Measurements from ENCODE around the gene LRP2.

The LRP2 gene

DNA sequence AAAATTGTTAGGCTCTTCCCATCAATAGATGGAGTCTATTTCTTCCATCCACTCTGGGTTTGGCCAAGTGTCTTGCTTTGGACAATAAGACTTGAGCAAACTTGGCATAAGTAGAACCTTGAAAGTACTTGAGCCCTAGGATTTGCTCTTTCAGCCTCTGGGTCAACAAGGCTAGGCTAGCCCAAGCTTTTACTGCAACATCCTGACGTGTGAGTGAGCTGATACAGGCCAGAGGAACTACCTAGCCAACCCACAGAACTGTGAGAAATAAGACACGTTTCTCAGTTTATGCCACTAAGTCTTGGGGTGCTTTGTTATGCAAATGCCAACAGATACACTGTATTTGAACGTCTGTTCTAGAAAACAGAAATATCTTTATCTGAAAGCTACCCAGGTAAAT lies 71.9 kb downstream of the LRP2 start:
- H3K4me3 ChIP-seq (ENCODE audit: low read depth, low read length) = no peak overlapping the region
- DNase-seq (ENCODE audit: low read depth) = no peak
- TF ChIP-seq, protein P1, sequence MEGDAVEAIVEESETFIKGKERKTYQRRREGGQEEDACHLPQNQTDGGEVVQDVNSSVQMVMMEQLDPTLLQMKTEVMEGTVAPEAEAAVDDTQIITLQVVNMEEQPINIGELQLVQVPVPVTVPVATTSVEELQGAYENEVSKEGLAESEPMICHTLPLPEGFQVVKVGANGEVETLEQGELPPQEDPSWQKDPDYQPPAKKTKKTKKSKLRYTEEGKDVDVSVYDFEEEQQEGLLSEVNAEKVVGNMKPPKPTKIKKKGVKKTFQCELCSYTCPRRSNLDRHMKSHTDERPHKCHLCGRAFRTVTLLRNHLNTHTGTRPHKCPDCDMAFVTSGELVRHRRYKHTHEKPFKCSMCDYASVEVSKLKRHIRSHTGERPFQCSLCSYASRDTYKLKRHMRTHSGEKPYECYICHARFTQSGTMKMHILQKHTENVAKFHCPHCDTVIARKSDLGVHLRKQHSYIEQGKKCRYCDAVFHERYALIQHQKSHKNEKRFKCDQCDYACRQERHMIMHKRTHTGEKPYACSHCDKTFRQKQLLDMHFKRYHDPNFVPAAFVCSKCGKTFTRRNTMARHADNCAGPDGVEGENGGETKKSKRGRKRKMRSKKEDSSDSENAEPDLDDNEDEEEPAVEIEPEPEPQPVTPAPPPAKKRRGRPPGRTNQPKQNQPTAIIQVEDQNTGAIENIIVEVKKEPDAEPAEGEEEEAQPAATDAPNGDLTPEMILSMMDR (IDR thresholded peaks at IDR 0.05; ENCODE audit: low read depth, low read length) = no peak
- TF ChIP-seq, protein P2, sequence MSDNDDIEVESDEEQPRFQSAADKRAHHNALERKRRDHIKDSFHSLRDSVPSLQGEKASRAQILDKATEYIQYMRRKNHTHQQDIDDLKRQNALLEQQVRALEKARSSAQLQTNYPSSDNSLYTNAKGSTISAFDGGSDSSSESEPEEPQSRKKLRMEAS (IDR thresholded peaks at IDR 0.05; ENCODE audit: low read depth, low read length) = no peak
- TF ChIP-seq POLR2A (IDR thresholded peaks at IDR 0.05; ENCODE audit: extremely low read depth, insufficient read length) (no peak), MYC (IDR thresholded peaks at IDR 0.05; ENCODE audit: low read depth, low read length) (no peak)

DNA sequence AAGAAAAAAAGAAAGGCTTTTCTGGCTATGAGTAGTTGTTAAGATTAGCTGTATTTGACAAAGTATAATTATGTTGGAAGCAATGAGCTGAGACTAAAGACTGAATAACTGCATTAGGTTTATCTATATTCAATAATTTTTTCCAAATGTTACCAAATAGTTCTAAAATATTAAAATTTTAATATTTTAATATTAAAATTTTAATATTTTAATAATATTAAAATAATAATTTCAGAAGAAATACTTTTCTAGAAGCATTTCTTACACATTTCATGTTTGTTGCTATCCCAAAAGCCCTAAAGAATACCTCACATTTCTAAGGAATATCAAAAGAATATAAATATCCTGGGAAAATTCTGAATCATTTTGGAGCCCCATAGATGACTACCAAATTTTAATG lies 74.7 kb downstream of the LRP2 start:
- no peak for TF ChIP-seq POLR2A (IDR thresholded peaks at IDR 0.05; ENCODE audit: extremely low read depth, insufficient read length)
- TF ChIP-seq, protein P1 (IDR thresholded peaks at IDR 0.05; ENCODE audit: low read depth, low read length) = no peak
- TF ChIP-seq MYC (IDR thresholded peaks at IDR 0.05; ENCODE audit: low read depth, low read length) = no peak
- TF ChIP-seq, protein P2 (IDR thresholded peaks at IDR 0.05; ENCODE audit: low read depth, low read length) = no peak
- H3K4me3 ChIP-seq (ENCODE audit: low read depth, low read length) = no peak overlapping the region
- no peak for DNase-seq (ENCODE audit: low read depth)

DNA sequence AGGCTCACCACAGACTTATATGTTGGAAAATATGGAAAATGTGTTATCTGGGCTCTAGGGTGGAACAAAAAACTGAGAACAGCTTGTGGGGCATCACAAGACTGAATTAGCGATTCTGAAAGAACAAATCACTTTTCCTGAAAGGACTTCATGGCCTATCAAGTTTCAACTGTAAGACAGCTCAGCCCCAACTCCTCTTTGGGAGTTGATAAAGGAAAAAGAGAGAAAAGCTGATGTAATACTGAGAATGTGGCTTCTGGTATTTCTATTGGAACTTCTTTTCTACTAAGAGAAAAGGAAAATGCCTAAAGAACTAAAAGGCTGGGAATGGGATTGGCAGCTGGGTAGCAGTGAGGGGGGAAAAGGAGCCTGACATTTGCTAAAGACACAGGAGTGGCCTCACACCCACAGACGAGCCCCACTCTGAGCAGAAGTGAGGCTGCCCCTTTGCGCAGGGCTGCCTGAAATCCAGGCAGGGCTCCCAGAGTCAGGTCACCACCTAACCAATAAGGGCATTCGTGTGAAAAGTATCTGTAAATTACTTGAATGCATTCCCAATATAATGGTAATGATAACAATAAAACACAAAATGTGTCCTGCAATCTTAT lies 75.6 kb downstream of the LRP2 start:
- no peak for DNase-seq (ENCODE audit: low read depth)
- H3K4me3 ChIP-seq (ENCODE audit: low read depth, low read length) = no peak overlapping the region
- TF ChIP-seq, protein P1 (IDR thresholded peaks at IDR 0.05; ENCODE audit: low read depth, low read length) = no peak
- TF ChIP-seq, protein P2 (IDR thresholded peaks at IDR 0.05; ENCODE audit: low read depth, low read length) = no peak
- TF ChIP-seq MYC (IDR thresholded peaks at IDR 0.05; ENCODE audit: low read depth, low read length) = no peak
- TF ChIP-seq POLR2A (IDR thresholded peaks at IDR 0.05; ENCODE audit: extremely low read depth, insufficient read length) = no peak

DNA sequence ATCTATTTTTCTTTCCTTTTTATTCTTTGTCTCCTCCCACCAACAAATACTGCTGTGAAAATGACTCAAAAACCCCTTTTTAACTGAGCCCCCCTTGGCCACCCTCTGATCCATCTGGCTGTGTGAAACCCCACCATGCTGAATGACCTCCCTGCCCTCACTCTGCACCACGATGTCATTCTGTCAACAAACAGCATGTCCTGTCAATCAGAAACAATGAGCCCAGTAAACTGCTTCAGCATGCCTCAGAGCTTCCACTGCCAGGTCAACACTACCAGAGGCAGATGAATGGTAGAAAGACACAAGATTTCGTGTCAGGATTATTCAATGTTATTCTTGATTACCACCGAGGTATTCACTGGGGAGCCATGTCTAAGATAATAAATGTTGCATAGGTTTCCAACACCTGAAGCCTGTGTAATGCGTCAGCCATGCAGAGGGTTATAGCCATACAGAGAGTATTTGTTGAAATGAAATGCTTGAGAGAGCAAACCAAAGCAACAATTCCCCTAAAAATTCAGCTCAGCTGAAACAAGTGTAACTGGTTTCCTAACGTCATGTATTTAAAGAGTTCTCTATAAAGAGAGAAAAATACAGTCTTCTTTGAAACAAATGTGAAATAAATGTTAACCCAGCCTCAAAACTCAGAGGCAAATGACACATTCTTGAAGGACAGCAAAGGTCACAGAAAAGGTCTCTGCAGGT lies 76.7 kb downstream of the LRP2 start:
- TF ChIP-seq, protein P1 (IDR thresholded peaks at IDR 0.05; ENCODE audit: low read depth, low read length) = no peak
- TF ChIP-seq, protein P2 (IDR thresholded peaks at IDR 0.05; ENCODE audit: low read depth, low read length) = no peak
- TF ChIP-seq POLR2A (IDR thresholded peaks at IDR 0.05; ENCODE audit: extremely low read depth, insufficient read length) (no peak), MYC (IDR thresholded peaks at IDR 0.05; ENCODE audit: low read depth, low read length) (no peak)
- no peak overlapping the region for H3K4me3 ChIP-seq (ENCODE audit: low read depth, low read length)
- DNase-seq (ENCODE audit: low read depth) = no peak

DNA sequence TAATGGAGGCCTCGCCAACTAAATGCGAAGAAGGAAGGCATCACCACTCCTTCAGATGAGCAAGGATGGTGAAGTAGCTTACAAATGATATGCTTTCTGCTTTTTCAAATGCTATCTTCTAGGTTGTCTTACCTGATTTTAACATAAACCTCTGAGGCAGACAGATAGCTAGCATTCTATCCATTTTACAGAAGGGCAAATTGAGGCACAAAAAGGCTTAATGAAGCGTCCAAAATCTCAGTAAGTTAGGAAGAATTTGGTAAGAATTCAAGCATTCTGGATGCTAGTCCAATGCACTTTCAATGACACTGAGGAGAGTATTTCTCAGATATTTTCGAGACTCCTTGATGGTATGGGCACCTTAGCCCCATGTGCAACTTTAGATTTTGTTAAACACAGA lies 81.8 kb downstream of the LRP2 start:
- H3K4me3 ChIP-seq (ENCODE audit: low read depth, low read length) = no peak overlapping the region
- no peak for TF ChIP-seq POLR2A (IDR thresholded peaks at IDR 0.05; ENCODE audit: extremely low read depth, insufficient read length)
- TF ChIP-seq, protein P1 (IDR thresholded peaks at IDR 0.05; ENCODE audit: low read depth, low read length) = no peak
- no peak for TF ChIP-seq MYC (IDR thresholded peaks at IDR 0.05; ENCODE audit: low read depth, low read length)
- TF ChIP-seq, protein P2 (IDR thresholded peaks at IDR 0.05; ENCODE audit: low read depth, low read length) = no peak
- DNase-seq (ENCODE audit: low read depth) = no peak

Measured in NB4 (cell line).